Immature natural killer cell (primary cell): Measurements from ENCODE around the gene BNC1. TPM values are rescaled to one million over a fixed set of nuclear protein-coding genes. Genes with fewer than 3 reads are reported as not detected.

ENCODE experiments used
- DNase-seq, 3 donors: peaks; one replicate each; pipeline ENCODE4 v3.0.0; 2022; ENCODE audit warnings: mixed read lengths in 1 of 3
- H3K27ac Mint-ChIP-seq, 6 donors: one replicate each; pipeline ENCODE4 v1.8.0; 2020; ENCODE audit warnings: mixed read lengths in 6 of 6, mild to moderate bottlenecking in 5 of 6, inconsistent platforms in 4 of 6, moderate library complexity in 3 of 6
- H3K27me3 Mint-ChIP-seq, 3 donors: one replicate each; pipeline ENCODE4 v1.8.0; 2020 to 2021; ENCODE audit warnings: low read depth in 3 of 3, mild to moderate bottlenecking in 3 of 3, mixed read lengths in 3 of 3, moderate library complexity in 3 of 3, inconsistent platforms in 1 of 3
- H3K36me3 Mint-ChIP-seq, 3 donors: one replicate each; pipeline ENCODE4 v1.8.0; 2020; ENCODE audit warnings: mixed read lengths in 3 of 3, inconsistent platforms in 2 of 3, mild to moderate bottlenecking in 2 of 3
- H3K4me1 Mint-ChIP-seq, 2 donors: one replicate each; pipeline ENCODE4 v1.8.0; 2020; ENCODE audit warnings: inconsistent platforms in 2 of 2, mild to moderate bottlenecking in 2 of 2, mixed read lengths in 2 of 2, moderate library complexity in 1 of 2
- H3K4me3 Mint-ChIP-seq, 5 donors: one replicate each; pipeline ENCODE4 v1.8.0; 2020; ENCODE audit warnings: mild to moderate bottlenecking in 5 of 5, mixed read lengths in 5 of 5, inconsistent platforms in 3 of 5, moderate library complexity in 3 of 5
- H3K9me3 Mint-ChIP-seq, 6 donors: one replicate each; pipeline ENCODE4 v1.8.0; 2020; ENCODE audit warnings: mild to moderate bottlenecking in 6 of 6, mixed read lengths in 6 of 6, inconsistent platforms in 4 of 6, moderate library complexity in 3 of 6
- polyA plus RNA-seq, 3 donors: library from polyadenylated mRNA; unstranded; fragments of 300-500 nt; fragmentation: Illumina TruSeq; gene quantifications; one replicate each; pipeline ENCODE4 v1.2.3, GENCODE V29; 2021

The BNC1 gene
- polyA plus RNA-seq, 3 donors from 2014 or later, result not detected

DNA sequence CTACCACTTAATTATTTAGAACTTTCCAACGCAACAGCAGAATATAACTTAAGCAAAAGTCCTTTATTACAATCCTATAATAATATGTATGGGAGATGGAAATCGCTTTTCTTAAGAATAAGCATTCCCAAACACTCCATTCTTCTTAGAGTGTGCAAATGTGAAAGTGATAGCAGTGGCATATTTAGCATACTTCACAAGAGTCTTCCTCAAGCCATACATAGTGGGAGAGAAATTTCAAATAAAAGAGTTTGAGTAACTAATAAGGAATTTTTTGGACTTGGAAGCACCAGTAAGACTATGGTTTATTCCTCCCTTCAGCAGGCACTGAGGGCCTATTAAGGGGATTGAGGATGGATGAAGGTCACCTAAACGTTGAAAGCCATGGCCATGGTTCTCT, 22.1 kb upstream of the BNC1 start:
- Mint-ChIP-seq H3K4me1 (no peaks in the 10 kb centered on the region), H3K36me3 (no peaks in the 10 kb centered on the region), H3K27ac (no peak overlapping the region), H3K27me3 (peaks cover 0 to 7% (median 6%) of the 10 kb centered on the region in 3 donors), H3K4me3 (no peak overlapping the region), H3K9me3 (no peaks in the 10 kb centered on the region)
- no peak for DNase-seq

DNA sequence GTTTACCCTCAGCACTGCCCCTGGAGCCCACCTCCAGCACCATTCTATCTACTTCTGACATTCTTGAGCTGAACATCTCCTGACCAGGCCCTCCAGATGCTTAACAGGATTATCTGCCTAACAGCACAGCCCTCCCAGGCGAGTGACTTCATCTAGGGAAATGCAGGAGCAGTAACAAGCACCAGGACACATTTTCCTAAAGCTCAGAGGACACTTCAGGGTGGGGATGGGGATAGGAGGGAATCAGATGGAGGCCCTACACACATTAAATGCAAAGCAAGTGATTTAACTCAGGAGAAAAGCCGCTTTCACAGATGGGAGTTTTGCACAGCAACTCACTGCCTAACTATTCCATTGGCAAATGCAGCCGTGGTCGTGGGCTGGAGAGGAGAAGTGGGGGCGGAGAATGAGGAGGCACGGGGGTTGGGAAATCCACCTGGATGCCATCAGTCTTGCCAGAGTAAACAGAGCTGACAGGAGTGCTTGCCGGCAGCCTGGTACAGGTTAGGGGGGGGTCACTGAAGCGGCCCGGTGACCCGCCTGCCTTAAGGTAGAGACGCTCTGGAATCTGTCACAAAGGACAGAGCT, 21.3 kb upstream of the BNC1 start:
- Mint-ChIP-seq H3K27me3 (peaks cover 0 to 7% (median 6%) of the 10 kb centered on the region in 3 donors), H3K27ac (no peak overlapping the region), H3K4me3 (no peak overlapping the region), H3K9me3 (no peaks in the 10 kb centered on the region), H3K36me3 (no peaks in the 10 kb centered on the region), H3K4me1 (no peaks in the 10 kb centered on the region)
- DNase-seq, result no peak

DNA sequence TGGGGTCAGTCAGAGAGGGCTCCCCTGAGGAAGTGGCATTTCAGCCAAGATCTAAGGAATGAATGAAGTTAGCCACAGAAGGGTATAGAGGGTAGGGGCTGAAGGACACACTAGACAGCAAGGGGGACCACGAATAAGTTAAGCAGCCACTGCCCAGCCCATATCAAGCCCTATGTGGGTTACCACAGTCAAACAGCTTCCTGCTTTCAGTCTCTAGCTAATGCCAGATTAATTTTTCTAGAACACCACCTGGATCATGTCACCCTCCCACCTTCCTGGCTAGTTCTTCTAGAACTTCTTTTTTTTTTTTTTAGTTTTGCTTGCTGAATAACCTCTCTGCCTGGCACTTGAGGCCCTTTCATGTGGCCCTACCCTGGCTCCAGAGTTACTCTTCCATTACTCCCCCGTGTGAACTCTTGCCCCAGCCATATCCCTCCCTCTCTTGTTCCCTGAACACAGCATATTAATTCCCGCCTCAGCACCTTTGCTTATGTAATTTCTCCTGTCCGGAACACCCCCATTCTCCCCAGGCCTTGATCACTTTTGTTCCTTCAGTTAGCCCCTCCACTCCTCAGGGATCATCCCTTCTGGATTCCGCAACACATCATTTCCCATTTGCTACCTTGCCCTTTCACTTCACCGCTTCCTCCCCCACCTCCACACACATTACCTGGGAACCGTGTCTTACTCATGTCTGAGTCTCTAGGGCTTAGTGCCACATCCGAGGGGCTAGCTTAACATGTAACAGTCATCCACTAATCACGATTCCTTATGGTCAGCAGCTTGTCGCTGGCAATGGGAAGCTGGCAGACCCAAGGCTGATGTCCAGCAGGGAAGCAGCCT, 20.6 kb upstream of the BNC1 start:
- Mint-ChIP-seq H3K4me1 (no peaks in the 10 kb centered on the region), H3K9me3 (no peaks in the 10 kb centered on the region), H3K27me3 (peaks cover 0 to 7% (median 6%) of the 10 kb centered on the region in 3 donors), H3K27ac (no peak overlapping the region), H3K36me3 (no peaks in the 10 kb centered on the region), H3K4me3 (no peak overlapping the region)
- DNase-seq, result no peak

DNA sequence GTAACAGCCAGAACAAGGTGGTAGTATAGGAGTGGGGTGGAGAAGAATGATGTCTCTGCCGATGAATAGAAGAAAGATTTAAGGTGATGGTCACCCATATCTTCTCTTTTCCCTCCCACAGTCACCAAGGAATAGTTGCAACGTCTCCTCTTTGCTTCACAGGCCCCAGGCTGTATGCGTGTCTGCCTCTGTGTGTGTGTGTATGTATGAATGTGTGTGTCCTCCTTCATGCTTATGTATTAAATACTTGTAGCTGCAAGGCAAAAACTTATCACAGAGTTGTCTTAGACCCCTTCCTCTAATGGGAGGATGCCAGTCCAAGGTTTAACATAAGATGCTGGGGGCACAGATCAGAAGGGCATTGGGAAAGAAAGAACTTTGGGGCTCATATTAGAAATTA, 19.1 kb upstream of the BNC1 start:
- no peak overlapping the region for H3K4me3 Mint-ChIP-seq
- H3K36me3 Mint-ChIP-seq, result no peaks in the 10 kb centered on the region
- H3K4me1 Mint-ChIP-seq, result no peaks in the 10 kb centered on the region
- H3K27me3 Mint-ChIP-seq, result peaks cover 3 to 7% (median 6%) of the 10 kb centered on the region in 3 donors
- no peak for DNase-seq
- H3K9me3 Mint-ChIP-seq, result peaks cover 0 to 2% (median 0%) of the 10 kb centered on the region in 6 donors
- H3K27ac Mint-ChIP-seq, result no peak overlapping the region

DNA sequence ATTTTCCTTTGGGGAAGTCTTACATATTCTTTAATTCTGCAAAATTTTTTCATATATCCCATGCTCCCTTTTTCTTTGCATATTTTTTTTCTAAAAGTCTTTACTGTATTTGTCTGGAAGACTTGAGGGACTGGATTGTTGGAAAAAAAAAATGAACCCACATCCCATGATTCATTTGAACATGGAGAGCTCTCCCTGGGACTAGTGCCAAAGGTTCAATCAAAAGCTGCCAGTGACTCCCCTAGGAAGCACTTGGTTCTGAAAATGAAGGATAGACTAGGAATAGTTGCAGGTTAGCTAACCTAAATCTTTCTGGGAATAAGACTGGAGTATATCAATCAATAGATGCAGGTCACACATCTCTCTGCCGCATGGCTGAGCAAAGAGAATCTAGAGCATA, 16.4 kb upstream of the BNC1 start:
- Mint-ChIP-seq H3K27ac (no peak overlapping the region), H3K27me3 (peaks cover 3 to 7% (median 4%) of the 10 kb centered on the region in 3 donors), H3K4me1 (no peaks in the 10 kb centered on the region), H3K36me3 (no peaks in the 10 kb centered on the region), H3K4me3 (no peak overlapping the region), H3K9me3 (peaks cover 0 to 2% (median 0%) of the 10 kb centered on the region in 6 donors)
- DNase-seq, result no peak

DNA sequence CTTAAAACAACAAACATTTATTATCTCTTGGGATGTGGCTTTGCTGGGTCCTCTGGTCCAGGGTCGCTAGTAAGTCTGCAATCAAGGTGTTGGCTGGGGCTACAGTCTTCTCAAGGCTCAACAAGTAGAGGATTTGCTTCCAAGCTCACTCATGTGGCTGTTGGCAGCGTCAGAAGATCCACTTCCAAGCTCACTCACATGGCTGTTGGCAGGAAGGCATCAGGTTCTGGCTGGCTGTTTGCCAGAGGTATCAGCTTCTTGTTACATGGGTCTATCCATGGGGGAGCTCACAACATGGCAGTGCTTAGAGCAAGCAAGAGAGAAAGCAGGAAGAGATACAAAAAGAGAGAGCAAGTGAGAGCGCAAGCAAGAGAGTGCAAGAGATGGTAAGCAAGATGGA, 15.0 kb upstream of the BNC1 start:
- peaks cover 0 to 2% (median 0%) of the 10 kb centered on the region in 6 donors for H3K9me3 Mint-ChIP-seq
- H3K27me3 Mint-ChIP-seq, result peaks cover 3 to 9% (median 6%) of the 10 kb centered on the region in 3 donors
- no peaks in the 10 kb centered on the region for H3K4me1 Mint-ChIP-seq
- no peaks in the 10 kb centered on the region for H3K36me3 Mint-ChIP-seq
- H3K27ac Mint-ChIP-seq, result no peak overlapping the region
- no peak for DNase-seq
- no peak overlapping the region for H3K4me3 Mint-ChIP-seq

DNA sequence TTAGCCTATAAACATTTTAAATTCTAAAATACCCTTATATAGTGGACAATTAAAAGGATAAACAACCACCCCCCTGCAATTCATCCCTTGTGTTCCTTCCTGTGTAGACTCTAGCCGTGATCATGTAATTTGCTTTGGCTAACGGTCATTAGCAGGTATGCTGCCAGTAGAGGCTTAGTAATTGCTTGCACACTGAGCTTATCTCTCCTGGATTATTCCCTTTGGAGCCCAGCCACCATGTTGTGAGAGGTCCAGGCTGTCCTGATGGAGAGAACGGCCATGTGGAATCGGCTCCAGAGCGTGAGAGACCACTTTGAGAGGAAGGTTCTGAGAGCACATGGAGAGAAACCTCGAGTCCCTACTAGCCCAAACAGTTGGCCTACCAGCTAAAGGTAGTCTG, 11.0 kb upstream of the BNC1 start:
- no peaks in the 10 kb centered on the region for H3K4me1 Mint-ChIP-seq
- no peak overlapping the region for H3K27ac Mint-ChIP-seq
- peaks cover 0 to 2% (median 0%) of the 10 kb centered on the region in 6 donors for H3K9me3 Mint-ChIP-seq
- no peak for DNase-seq
- H3K4me3 Mint-ChIP-seq, result no peak overlapping the region
- H3K27me3 Mint-ChIP-seq, result peaks cover 1 to 9% (median 4%) of the 10 kb centered on the region in 3 donors
- no peaks in the 10 kb centered on the region for H3K36me3 Mint-ChIP-seq

DNA sequence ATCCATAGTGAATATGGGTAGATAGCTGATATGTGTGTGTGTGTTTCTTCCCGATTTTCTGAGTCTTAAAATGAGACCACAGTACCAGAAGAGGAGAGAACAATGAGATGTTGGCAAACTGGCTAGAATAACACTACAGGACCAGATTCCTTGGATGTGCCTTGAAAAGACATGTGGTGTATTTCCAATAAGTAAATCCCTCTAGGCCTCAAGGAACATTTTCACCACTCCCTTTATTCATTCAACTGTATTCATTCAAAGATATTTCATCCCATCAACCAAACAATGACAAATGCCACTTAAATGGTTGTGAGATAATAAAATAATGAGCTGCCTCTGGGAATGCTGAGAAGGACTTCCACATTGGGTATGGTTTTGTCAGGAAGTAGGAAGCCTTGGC, 8.7 kb upstream of the BNC1 start:
- Mint-ChIP-seq H3K36me3 (no peaks in the 10 kb centered on the region), H3K4me3 (no peak overlapping the region), H3K4me1 (no peaks in the 10 kb centered on the region), H3K27me3 (peaks cover 5 to 9% (median 6%) of the 10 kb centered on the region in 3 donors), H3K27ac (no peak overlapping the region), H3K9me3 (no peaks in the 10 kb centered on the region)
- no peak for DNase-seq

DNA sequence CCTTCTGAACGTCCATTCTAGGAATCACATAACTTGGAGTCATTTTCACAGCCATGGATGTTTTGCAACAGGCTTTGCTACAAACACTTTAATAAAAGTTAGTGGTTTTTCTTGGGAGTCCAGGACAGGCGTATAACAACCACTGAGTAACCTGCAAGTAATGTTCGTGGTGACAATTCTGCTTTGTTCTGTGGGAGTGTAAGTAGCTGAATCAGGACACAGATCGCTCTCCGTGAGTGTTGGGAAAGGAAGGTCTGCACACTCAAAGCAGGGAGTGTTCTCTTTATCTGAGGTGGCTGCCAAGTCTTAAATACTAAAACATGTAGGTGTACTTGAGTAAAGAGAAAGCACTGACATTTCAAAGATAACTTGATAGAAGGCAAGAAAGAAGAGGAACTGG, 7.9 kb upstream of the BNC1 start:
- Mint-ChIP-seq H3K36me3 (no peaks in the 10 kb centered on the region), H3K27me3 (peaks cover 7 to 11% (median 8%) of the 10 kb centered on the region in 3 donors)

DNA sequence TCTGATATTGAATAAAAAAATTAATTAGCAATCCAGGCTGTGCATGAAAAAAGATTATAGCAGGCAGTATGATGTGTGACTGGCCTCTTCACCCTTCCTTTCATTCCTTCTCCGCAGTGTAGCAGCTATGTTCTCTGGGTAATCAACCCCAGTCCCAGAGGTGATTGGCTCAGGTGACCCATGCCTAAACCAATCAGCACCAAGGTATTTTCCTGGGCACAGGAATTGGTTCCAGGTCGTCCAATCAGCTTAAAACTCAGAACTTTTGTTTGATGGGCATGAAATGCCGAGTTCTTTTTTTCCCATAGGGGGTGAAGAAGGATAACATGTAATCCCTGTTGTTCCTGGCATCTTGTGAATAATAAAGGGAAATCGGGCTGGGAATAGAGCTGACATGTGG, 5.8 kb upstream of the BNC1 start:
- Mint-ChIP-seq H3K9me3 (no peaks in the 10 kb centered on the region), H3K27ac (no peak overlapping the region), H3K27me3 (peaks cover 12 to 24% (median 16%) of the 10 kb centered on the region in 3 donors), H3K36me3 (no peaks in the 10 kb centered on the region), H3K4me3 (no peak overlapping the region), H3K4me1 (peaks cover 5 to 7% of the 10 kb centered on the region in 2 donors)
- DNase-seq, result no peak

More for the DNA sequence above, 7.9 kb upstream of the BNC1 start:
- Mint-ChIP-seq H3K27ac (no peak overlapping the region), H3K4me3 (no peak overlapping the region), H3K9me3 (no peaks in the 10 kb centered on the region), H3K4me1 (no peaks in the 10 kb centered on the region)
- DNase-seq, result no peak

DNA sequence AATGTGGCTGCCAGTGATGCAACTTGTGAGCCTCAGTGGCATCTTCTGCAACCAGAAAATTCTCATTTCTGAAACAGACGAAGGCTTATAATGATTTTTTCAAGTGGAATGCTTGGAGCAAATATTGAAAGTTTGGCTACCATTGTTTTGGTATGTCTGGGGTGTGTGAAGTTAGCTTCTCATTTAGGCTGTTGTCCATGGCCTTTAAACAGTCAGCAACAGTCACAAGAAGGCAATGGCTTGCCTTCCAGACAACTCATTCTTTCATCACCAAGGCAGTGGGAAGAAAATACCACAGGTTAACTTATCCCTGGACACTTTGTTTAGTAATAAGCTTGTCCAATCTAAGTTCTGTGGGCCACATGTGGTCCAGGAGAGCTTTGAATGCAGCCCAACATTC, 4.7 kb upstream of the BNC1 start:
- no peak overlapping the region for H3K4me3 Mint-ChIP-seq
- DNase-seq, result no peak
- H3K4me1 Mint-ChIP-seq, result peaks cover 5 to 7% of the 10 kb centered on the region in 2 donors
- no peaks in the 10 kb centered on the region for H3K36me3 Mint-ChIP-seq
- H3K27me3 Mint-ChIP-seq, result peaks cover 11 to 25% (median 13%) of the 10 kb centered on the region in 3 donors
- H3K9me3 Mint-ChIP-seq, result no peaks in the 10 kb centered on the region
- no peak overlapping the region for H3K27ac Mint-ChIP-seq

DNA sequence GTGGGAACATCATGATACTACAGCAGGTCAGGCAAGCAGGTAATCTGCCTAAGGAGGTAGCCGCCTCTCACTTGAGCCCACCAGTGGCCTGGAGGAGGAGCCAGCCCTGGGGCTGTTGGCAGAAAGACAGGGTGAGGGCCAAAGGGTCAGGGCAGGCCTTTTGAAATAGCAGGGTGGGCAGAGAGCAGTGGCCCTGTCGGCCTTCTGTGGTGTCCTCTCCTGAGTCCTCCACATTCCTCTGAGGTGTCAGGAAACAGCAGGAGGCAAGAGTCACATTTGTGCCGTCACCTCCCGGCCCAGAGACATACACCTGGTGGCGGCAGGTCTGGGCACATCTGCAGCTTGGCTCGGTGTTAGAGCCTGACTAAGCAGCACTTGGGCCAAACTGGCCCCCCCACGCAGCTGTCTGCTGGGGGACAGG, 3.9 kb upstream of the BNC1 start:
- H3K27me3 Mint-ChIP-seq, result peaks cover 13 to 31% (median 15%) of the 10 kb centered on the region in 3 donors
- DNase-seq, result no peak
- H3K27ac Mint-ChIP-seq, result no peak overlapping the region

DNA sequence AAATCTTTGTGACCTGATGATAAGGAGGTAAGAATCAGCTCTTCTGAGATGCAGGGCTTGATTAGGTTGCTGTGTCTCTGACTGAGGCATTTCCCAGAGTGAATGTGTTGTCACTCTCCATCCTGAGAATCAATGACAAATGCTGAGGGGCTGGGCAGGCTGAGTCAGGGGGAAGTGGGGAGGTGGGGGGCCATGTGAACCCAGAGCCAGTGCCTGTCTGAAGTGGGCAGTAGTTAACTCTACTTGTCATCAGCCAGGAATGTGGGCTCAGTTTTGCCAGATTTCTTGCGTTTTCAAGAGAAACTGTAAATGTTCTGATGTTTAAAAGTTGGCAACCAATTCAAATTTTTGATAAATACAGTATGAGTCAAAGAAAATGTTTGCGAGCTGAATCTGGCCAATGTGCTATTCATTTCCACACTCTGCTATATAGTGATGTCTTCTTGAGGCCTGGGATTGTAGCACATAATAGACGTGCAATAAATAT, 3.1 kb upstream of the BNC1 start:
- Mint-ChIP-seq H3K4me3 (no peak overlapping the region), H3K27me3 (peaks cover 17 to 36% (median 20%) of the 10 kb centered on the region in 3 donors), H3K4me1 (peaks cover 7 to 12% of the 10 kb centered on the region in 2 donors), H3K27ac (no peak overlapping the region), H3K36me3 (no peaks in the 10 kb centered on the region), H3K9me3 (no peaks in the 10 kb centered on the region)
- no peak for DNase-seq

More for the DNA sequence above, 3.9 kb upstream of the BNC1 start:
- H3K9me3 Mint-ChIP-seq, result no peaks in the 10 kb centered on the region
- no peak overlapping the region for H3K4me3 Mint-ChIP-seq
- H3K4me1 Mint-ChIP-seq, result peaks cover 7 to 8% of the 10 kb centered on the region in 2 donors
- H3K36me3 Mint-ChIP-seq, result no peaks in the 10 kb centered on the region

DNA sequence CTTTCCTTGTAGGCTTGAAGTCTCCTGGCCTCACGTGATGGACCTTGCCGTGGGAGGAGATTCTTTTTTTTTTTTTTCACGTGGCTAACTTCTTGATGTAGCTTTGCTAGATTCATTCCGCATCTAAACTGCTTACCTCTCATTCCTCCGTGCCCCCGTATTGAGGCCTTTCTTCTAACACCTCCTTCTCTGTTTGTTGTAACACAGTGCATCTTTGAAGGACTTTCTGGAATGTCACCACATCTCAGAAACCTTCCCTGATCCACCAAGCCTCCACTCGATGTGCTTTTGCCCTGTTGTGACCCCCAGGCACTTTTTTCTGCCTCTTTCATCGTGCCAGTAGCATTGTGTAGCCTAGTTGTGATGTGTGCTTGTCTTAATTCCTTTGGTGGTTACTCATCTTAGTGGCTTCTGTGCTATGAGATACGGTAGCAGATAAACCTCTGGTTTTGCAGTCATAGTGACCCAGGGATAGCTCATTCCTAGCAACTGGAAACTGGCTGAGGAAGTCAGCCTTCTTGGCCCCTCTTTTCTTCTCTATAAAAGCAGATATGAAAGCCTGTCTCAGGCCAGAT, 1.6 kb upstream of the BNC1 start:
- Mint-ChIP-seq H3K27ac (no peak overlapping the region), H3K27me3 (peaks cover 19 to 38% (median 20%) of the 10 kb centered on the region in 3 donors), H3K36me3 (no peaks in the 10 kb centered on the region), H3K4me1 (peaks cover 7 to 12% of the 10 kb centered on the region in 2 donors), H3K9me3 (no peaks in the 10 kb centered on the region), H3K4me3 (peak overlapping the region in 4 of 5 donors; percentile 14 to 61 (median 44))
- DNase-seq, result no peak
